GM12875 (cell line): Measurements from ENCODE around the gene LRRC37B.
"Not testable (repeated sequence)": the region's sequence is repeated elsewhere in the genome, so short reads cannot be mapped to it uniquely, and the experiment has no call there.

Experiments
- H3K4me3 ChIP-seq: one replicate; pipeline ENCODE4 v1.5.1; 2011; ENCODE audit warnings: low read depth, low read length, control low read depth
- TF ChIP-seq, protein P1 (sequence below): IDR thresholded peaks from 2 replicates; pipeline ENCODE4 v1.5.1; 2011; ENCODE audit warnings: low read depth, mild to moderate bottlenecking, control low read depth, inconsistent platforms, low read length, moderate library complexity, borderline replicate concordance; ENCODE audit not compliant: insufficient read depth

Gene LRRC37B

GRCh38 chr17:32033223-32033622 is 26.0 kb downstream of the LRRC37B start:
- H3K4me3 ChIP-seq: no peak overlapping the region
- TF ChIP-seq, protein P1, sequence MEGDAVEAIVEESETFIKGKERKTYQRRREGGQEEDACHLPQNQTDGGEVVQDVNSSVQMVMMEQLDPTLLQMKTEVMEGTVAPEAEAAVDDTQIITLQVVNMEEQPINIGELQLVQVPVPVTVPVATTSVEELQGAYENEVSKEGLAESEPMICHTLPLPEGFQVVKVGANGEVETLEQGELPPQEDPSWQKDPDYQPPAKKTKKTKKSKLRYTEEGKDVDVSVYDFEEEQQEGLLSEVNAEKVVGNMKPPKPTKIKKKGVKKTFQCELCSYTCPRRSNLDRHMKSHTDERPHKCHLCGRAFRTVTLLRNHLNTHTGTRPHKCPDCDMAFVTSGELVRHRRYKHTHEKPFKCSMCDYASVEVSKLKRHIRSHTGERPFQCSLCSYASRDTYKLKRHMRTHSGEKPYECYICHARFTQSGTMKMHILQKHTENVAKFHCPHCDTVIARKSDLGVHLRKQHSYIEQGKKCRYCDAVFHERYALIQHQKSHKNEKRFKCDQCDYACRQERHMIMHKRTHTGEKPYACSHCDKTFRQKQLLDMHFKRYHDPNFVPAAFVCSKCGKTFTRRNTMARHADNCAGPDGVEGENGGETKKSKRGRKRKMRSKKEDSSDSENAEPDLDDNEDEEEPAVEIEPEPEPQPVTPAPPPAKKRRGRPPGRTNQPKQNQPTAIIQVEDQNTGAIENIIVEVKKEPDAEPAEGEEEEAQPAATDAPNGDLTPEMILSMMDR: no peak

- H3K4me3 ChIP-seq: not testable (repeated sequence)
These were observed 26.6 kb downstream of the LRRC37B start for GRCh38 chr17:32033812-32034211.

GRCh38 chr17:32040246-32040645 is 33.1 kb downstream of the LRRC37B start:
- H3K4me3 ChIP-seq: not testable (repeated sequence)

DNA sequence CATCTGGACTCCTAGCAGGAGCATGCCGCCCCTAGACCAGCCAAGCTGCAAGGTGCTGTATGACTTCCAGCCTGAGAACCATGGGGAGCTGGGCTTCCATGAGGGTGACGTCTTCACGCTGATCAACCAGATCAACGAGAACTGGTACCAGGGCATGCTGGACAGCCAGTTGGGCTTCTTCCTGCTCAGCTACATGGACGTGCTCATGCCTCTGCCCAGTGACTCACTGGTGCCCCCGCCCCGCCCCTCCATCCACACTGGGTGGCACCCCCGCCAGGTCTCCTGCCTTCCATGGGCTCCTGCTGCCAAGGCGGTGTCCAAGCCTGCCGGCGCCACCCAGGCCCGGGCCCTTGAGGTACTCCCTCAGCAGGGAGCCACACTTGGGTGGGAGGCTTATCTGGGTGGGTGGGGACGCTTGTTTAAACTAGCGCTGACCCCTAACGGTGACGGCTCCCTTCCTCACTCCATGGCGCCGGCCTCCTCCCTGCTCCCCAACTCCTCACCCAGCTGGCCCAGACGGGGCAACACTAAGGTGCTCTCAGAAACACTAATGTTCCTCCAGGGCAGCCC is 34.2 kb downstream of the LRRC37B start:
- not testable (repeated sequence) for H3K4me3 ChIP-seq

GRCh38 chr17:32042266-32042665 is 35.1 kb downstream of the LRRC37B start:
- not testable (repeated sequence) for H3K4me3 ChIP-seq

- not testable (repeated sequence) for H3K4me3 ChIP-seq
These were observed 38.4 kb downstream of the LRRC37B start for GRCh38 chr17:32045611-32046010.

GRCh38 chr17:32047663-32048062 is 40.5 kb downstream of the LRRC37B start:
- not testable (repeated sequence) for H3K4me3 ChIP-seq

DNA sequence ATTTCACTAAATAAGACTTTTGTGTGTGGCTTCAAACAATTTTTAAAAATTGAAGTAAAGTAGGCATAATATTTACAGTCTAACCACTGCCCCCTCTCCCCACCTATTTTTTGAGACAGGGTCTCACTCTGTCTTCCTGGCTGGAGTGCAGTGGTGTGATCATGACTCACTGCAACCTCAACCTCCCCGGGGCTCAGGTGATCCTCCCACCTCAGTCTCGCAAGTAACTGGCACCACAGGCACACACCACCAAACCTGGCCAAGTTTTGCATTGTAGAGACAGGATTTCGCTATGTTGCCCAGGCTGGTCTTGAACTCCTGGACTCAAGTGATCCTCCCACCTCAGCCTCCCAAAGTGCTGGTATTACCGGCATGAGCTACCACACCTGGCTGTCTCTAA is 47.8 kb downstream of the LRRC37B start:
- H3K4me3 ChIP-seq: not testable (repeated sequence)

GRCh38 chr17:32055425-32055824 is 48.2 kb downstream of the LRRC37B start:
- not testable (repeated sequence) for H3K4me3 ChIP-seq

DNA sequence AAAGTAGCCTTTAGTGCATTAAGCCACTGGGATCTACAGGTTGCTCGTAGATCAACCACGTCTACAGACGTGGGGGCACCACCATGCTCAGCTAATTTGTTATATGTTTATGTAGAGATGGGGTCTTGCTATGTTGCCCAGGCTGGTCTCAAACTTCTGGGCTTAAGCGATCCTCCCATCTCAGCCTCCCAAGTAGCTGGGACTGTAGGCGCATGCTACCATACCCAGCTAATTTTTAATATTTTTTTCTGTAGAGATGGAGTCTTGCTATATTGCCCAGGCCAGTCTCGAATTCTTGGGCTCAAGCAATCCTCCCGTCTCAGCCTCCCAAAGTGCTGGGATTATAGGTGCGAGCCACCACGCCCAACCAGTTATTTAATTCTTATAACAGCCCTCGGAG is 49.3 kb downstream of the LRRC37B start:
- H3K4me3 ChIP-seq: not testable (repeated sequence)

GRCh38 chr17:32057460-32058105 is 50.4 kb downstream of the LRRC37B start:
- H3K4me3 ChIP-seq: not testable (repeated sequence)

DNA sequence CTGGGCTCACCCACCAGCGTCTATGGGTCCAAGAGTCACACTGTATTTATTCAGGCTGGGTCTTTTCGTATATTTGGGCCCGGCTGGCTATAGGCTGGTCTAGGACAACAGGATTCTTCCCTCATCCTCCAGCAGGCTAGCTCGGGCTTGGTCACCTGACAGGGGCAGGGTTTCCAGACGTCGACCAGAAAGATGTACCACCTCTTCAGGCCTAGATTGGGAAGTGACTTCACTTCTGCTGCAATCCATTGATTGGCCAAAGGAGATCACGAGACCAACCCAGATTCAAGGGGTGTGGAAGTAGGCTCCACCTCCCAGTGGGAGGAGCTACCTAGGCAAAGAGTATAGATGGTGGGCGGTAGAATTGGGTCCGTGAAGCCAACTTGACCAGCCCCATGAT is 53.5 kb downstream of the LRRC37B start:
- not testable (repeated sequence) for H3K4me3 ChIP-seq

- H3K4me3 ChIP-seq: not testable (repeated sequence)
These were observed 54.7 kb downstream of the LRRC37B start for GRCh38 chr17:32061840-32062239.

- H3K4me3 ChIP-seq: not testable (repeated sequence)
These were observed 56.9 kb downstream of the LRRC37B start for GRCh38 chr17:32064091-32064490.

DNA sequence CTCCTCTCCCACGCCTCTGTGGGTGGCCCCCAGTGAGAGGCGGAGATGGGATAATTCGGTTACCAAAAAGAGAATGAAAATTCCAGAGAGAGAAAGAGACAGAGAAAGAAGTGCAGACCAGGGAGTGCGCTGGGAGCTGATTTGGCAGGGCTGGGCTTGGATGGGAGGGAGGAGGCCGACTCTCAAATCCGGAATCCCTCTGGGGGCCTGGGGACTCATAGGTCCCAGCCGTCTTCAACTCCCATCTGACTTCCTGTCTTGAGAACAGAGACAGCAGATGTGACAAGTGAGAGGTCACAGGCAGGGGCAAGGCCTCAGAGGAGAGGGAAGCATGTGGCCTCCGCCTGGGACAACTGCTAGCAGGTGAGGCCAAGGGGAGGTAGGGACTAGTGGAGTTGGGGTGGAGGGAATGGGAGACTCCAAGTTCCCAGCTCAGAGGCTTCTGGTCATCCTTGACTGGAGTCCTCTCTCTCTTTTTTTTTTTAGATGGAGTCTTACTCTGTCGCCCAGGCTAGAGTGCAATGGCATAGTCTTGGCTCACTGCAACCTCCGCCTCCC is 59.0 kb downstream of the LRRC37B start:
- H3K4me3 ChIP-seq: not testable (repeated sequence)
